GM19240 (cell line): ENCODE results near the gene FAS.

Experiments
- DNase-seq: peaks from one replicate; pipeline ENCODE4 v3.0.0; 2011; ENCODE audit warnings: low spot score; ENCODE audit not compliant: insufficient read length

FAS gene

GRCh38 chr10:89035461-89035860, 44.9 kb downstream of the FAS start:
- DNase-seq = no peak

- DNase-seq = no peak
These were observed 46.5 kb downstream of the FAS start for GRCh38 chr10:89037096-89037495.

GRCh38 chr10:89042562-89042961, 52.0 kb downstream of the FAS start:
- no peak for DNase-seq

GRCh38 chr10:89043052-89043451, 52.5 kb downstream of the FAS start:
- DNase-seq = no peak

- no peak for DNase-seq
These were observed 56.8 kb downstream of the FAS start for GRCh38 chr10:89047397-89047796.

- DNase-seq = no peak
These were observed 61.0 kb downstream of the FAS start for GRCh38 chr10:89051593-89051992.

- DNase-seq = no peak
These were observed 63.0 kb downstream of the FAS start for GRCh38 chr10:89053555-89053954.

GRCh38 chr10:89055159-89055558, 64.6 kb downstream of the FAS start:
- no peak for DNase-seq

GRCh38 chr10:89062861-89063260, 72.3 kb downstream of the FAS start:
- no peak for DNase-seq

- no peak for DNase-seq
These were observed 72.9 kb downstream of the FAS start for GRCh38 chr10:89063465-89063864.

GRCh38 chr10:89064748-89065147, 74.2 kb downstream of the FAS start:
- no peak for DNase-seq
